Measurements from ENCODE around the gene RASAL2. TPM values are rescaled to one million over a fixed set of nuclear protein-coding genes. Genes with fewer than 3 reads are reported as not detected.
A peak's percentile ranks its signal among the peaks of the same experiment; 100 is the strongest.

RASAL2 gene
- total RNA-seq, 1 donor from 2014 or later: 13.1 TPM

- no peak for DNase-seq (ENCODE audit: low read depth in 2 of 2)
Observed at GRCh38 chr1:178436899-178437298, 343.0 kb downstream of the RASAL2 start.

GRCh38 chr1:178438432-178438831, 344.5 kb downstream of the RASAL2 start:
- DNase-seq (ENCODE audit: low read depth in 2 of 2): no peak

GRCh38 chr1:178442925-178443324, 349.0 kb downstream of the RASAL2 start:
- no peak for DNase-seq (ENCODE audit: low read depth in 2 of 2)

- no peak for DNase-seq (ENCODE audit: low read depth in 2 of 2)
Observed at GRCh38 chr1:178450871-178451270, 357.0 kb downstream of the RASAL2 start.

- DNase-seq (ENCODE audit: low read depth in 2 of 2): no peak
Observed at GRCh38 chr1:178451529-178451928, 357.6 kb downstream of the RASAL2 start.

- no peak for DNase-seq (ENCODE audit: low read depth in 2 of 2)
Observed at GRCh38 chr1:178452013-178452412, 358.1 kb downstream of the RASAL2 start.

- DNase-seq (ENCODE audit: low read depth in 2 of 2): no peak
Observed at GRCh38 chr1:178456472-178456871, 362.6 kb downstream of the RASAL2 start.

GRCh38 chr1:178457651-178458050, 363.7 kb downstream of the RASAL2 start:
- no peak for DNase-seq (ENCODE audit: low read depth in 2 of 2)

GRCh38 chr1:178458203-178458602, 364.3 kb downstream of the RASAL2 start:
- DNase-seq (ENCODE audit: low read depth in 2 of 2): no peak

- DNase-seq (ENCODE audit: low read depth in 2 of 2): no peak
Observed at GRCh38 chr1:178461104-178461503, 367.2 kb downstream of the RASAL2 start.

- DNase-seq (ENCODE audit: low read depth in 2 of 2): no peak
Observed at GRCh38 chr1:178461701-178462100, 367.8 kb downstream of the RASAL2 start.

GRCh38 chr1:178464141-178464540, 370.2 kb downstream of the RASAL2 start:
- DNase-seq (ENCODE audit: low read depth in 2 of 2): no peak

GRCh38 chr1:178464566-178464965, 370.7 kb downstream of the RASAL2 start:
- no peak for DNase-seq (ENCODE audit: low read depth in 2 of 2)

- peak in 1 of 2 donors; percentile 38 for DNase-seq (ENCODE audit: low read depth in 2 of 2)
Observed at GRCh38 chr1:178465011-178465410, 371.1 kb downstream of the RASAL2 start.

- DNase-seq (ENCODE audit: low read depth in 2 of 2): no peak
Observed at GRCh38 chr1:178467837-178468236, 373.9 kb downstream of the RASAL2 start.

- no peak for DNase-seq (ENCODE audit: low read depth in 2 of 2)
Observed at GRCh38 chr1:178470411-178470960, 376.6 kb downstream of the RASAL2 start.

- no peak for DNase-seq (ENCODE audit: low read depth in 2 of 2)
Observed at GRCh38 chr1:178472531-178472930, 378.6 kb downstream of the RASAL2 start.

- no peak for DNase-seq (ENCODE audit: low read depth in 2 of 2)
Observed at GRCh38 chr1:178477373-178477772, 383.5 kb downstream of the RASAL2 start.

GRCh38 chr1:178477841-178478240, 383.9 kb downstream of the RASAL2 start:
- DNase-seq (ENCODE audit: low read depth in 2 of 2): no peak

GRCh38 chr1:178483251-178483957, 389.5 kb downstream of the RASAL2 start:
- DNase-seq (ENCODE audit: low read depth in 2 of 2): no peak

- peak; percentile 32 to 45 for DNase-seq (ENCODE audit: low read depth in 2 of 2)
Observed at GRCh38 chr1:178484698-178485225, 390.9 kb downstream of the RASAL2 start.

- peak; percentile 37 to 48 for DNase-seq (ENCODE audit: low read depth in 2 of 2)
Observed at GRCh38 chr1:178485541-178485981, 391.7 kb downstream of the RASAL2 start.

Measured in lung microvascular endothelial cell (primary cell).